T-cell (primary cell): ENCODE measurements around the gene RHOG. TPM values are rescaled to one million over a fixed set of nuclear protein-coding genes. Genes with fewer than 3 reads are reported as not detected.

Experiments used
- ATAC-seq, 4 experiments: fragments of 200-7000 bp in 3 of 4; fragments of 150-1000 bp in 1 of 4; cut with Tn5 transposase; replicated peaks in 1 of 4; 1 replicate in 3 of 4; 2 replicates in 1 of 4; pipeline ENCODE4 v1.10.0; 2021; ENCODE audit warnings: moderate library complexity in 3 of 4, mild to moderate bottlenecking in 2 of 4, moderate number of reproducible peaks in 1 of 4
- CTCF ChIA-PET, 2 donors: fragments of 300-600 bp; sonication (Branson Sonifier 250); formaldehyde crosslinking; loops; one replicate each; lab custom pipeline; 2022; ENCODE audit warnings: antibody characterized with exemption in 2 of 2; lab: Charles Lee
- POLR2A ChIA-PET, 2 donors: fragments of 300-600 bp; sonication (Branson Sonifier 250); formaldehyde crosslinking; loops; one replicate each; lab custom pipeline; 2022; ENCODE audit warnings: antibody characterized with exemption in 2 of 2; lab: Charles Lee
- DNase-seq, 35 experiments: peaks; one replicate each; pipeline versions ENCODE4 v3.0.0 to v3.0.0-alpha.2; 2013 to 2023
- H3K27ac ChIP-seq: one replicate; pipeline ENCODE4 v1.5.1; 2013; ENCODE audit warnings: low read length
- H3K27me3 ChIP-seq, 2 experiments: replicated peaks in 1 of 2; 1 replicate in 1 of 2; 2 replicates in 1 of 2; pipeline versions ENCODE4 v1.6.1 to v1.7.0; 2013; ENCODE audit warnings: low read length in 1 of 2, mixed read lengths in 1 of 2; ENCODE audit not compliant: control insufficient read depth in 2 of 2, insufficient read depth in 2 of 2; ENCODE audit errors: extremely low read depth in 1 of 2
- H3K36me3 ChIP-seq, 2 donors: 1 replicate in 1 of 2; 2 replicates in 1 of 2; pipeline versions ENCODE4 v1.6.1 to v1.7.0; 2013; ENCODE audit warnings: low read length in 1 of 2; ENCODE audit not compliant: control insufficient read depth in 2 of 2, insufficient read depth in 1 of 2; ENCODE audit errors: extremely low read depth in 1 of 2
- H3K4me1 ChIP-seq, 2 experiments: 1 replicate in 1 of 2; 2 replicates in 1 of 2; pipeline versions ENCODE4 v1.6.1 to v1.7.0; 2013; ENCODE audit warnings: low read length in 2 of 2, mixed read lengths in 1 of 2; ENCODE audit not compliant: insufficient read depth in 2 of 2, control insufficient read depth in 1 of 2; ENCODE audit errors: extremely low read depth in 1 of 2
- H3K4me3 ChIP-seq, 2 donors: 1 replicate in 1 of 2; 2 replicates in 1 of 2; pipeline versions ENCODE4 v1.5.1 to v1.7.0; 2013; ENCODE audit warnings: mild to moderate bottlenecking in 2 of 2, low read length in 1 of 2, moderate library complexity in 1 of 2; ENCODE audit not compliant: control insufficient read depth in 1 of 2; ENCODE audit errors: extremely low read depth in 1 of 2
- H3K9me3 ChIP-seq: 2 replicates; pipeline ENCODE4 v1.7.0; 2013
- H3K27ac Mint-ChIP-seq, 2 donors: one replicate each; pipeline ENCODE4 v1.8.0; 2020 to 2021; ENCODE audit warnings: mild to moderate bottlenecking in 2 of 2, mixed read lengths in 2 of 2
- H3K27me3 Mint-ChIP-seq, 2 donors: one replicate each; pipeline ENCODE4 v1.8.0; 2021 to 2022; ENCODE audit warnings: mixed read lengths in 2 of 2
- H3K36me3 Mint-ChIP-seq: one replicate; pipeline ENCODE4 v1.8.0; 2021; ENCODE audit warnings: mixed read lengths
- H3K4me1 Mint-ChIP-seq, 3 donors: one replicate each; pipeline ENCODE4 v1.8.0; 2020 to 2022; ENCODE audit warnings: mixed read lengths in 3 of 3, mild to moderate bottlenecking in 1 of 3
- H3K4me3 Mint-ChIP-seq, 3 donors: one replicate each; pipeline ENCODE4 v1.8.0; 2020 to 2022; ENCODE audit warnings: mild to moderate bottlenecking in 3 of 3, mixed read lengths in 3 of 3, moderate library complexity in 3 of 3
- H3K9me3 Mint-ChIP-seq, 3 donors: one replicate each; pipeline ENCODE4 v1.8.0; 2020 to 2022; ENCODE audit warnings: mixed read lengths in 3 of 3
- WGBS: methylation state at CpG from one replicate; pipeline ENCODE4 v1.1.5; 2013; ENCODE audit warnings: missing lambda C conversion rate; ENCODE audit not compliant: insufficient coverage; 5-methylcytosine and 5-hydroxymethylcytosine counted together
- total RNA-seq, 35 experiments: library from RNA in 6 of 35; stranded (reverse) in 6 of 35; fragments of 120-200 nt in 1 of 35; gene quantifications; one replicate each; pipeline versions ENCODE4 v1.2.1 to v1.2.4 and lab custom pipeline; 2013 to 2026

The RHOG gene
- total RNA-seq, 5 donors from 2014 or later (not counting 1 experiment from before 2014, with no cell fraction given): 88.1 to 108 (median 106) TPM

DNA sequence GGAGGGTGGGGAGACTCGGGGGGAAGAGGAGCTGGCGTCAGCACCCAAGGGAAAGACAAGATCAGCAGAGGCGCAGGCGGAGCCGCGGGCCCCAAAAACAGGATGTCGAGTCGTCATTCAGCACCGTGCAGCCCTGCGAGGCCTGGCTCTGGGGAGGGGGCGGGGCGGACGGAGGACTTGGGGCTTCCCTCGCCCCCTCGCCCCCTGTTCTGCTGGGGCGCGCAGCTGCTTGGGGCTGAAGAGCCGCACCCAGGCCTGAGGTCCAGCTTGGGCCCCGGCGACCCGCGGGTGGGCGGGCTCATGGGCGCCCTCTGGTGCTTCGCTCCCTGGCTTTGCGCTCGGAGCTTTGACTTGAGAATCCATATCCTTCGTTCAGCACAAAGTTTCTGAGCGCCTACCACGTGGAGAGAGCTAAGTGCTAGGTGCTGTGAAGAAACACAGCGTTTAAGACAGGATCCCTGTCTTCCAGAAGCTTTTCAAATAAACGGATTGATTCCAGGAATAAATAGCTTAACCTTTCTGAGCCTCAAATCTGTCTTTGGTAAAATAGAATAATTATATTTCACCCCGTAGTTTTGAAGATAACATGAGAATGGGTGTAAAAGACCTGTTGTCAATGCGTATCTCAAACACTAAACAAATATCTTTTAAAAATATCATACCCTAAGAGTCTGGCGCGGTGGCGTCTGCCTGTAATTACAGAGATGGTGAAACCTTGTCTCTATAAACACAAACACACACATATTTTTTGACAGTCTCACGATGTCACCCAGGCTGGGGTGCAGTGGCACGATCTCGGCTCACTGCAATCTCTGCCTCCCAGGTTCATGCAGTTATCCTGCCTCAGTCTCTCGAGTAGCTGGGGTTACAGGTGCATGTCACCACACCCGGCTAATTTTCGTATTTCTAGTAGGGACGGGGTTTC lies 929 bp upstream of the RHOG start:
- Histone ChIP-seq H3K27ac (peak overlapping the region; percentile 98), H3K4me1 (peaks cover 44 to 48% of the 10 kb centered on the region in 2 experiments), H3K36me3 (peaks cover 0 to 5% of the 10 kb centered on the region in 2 donors), H3K4me3 (peak overlapping the region in 1 of 2 donors; percentile 88), H3K9me3 (no peaks in the 10 kb centered on the region), H3K27me3 (no peaks in the 10 kb centered on the region)
- DNase-seq (peak in 34 of 35 experiments; percentile 88 to 98 (median 96)), ATAC-seq (peak; percentile 77 to 82 (median 78))
- ChIA-PET CTCF (interaction anchor here (0.6 to 9.9 kb wide), 40 partner anchors 8 to 255 kb away, joined by 3 to 248 read pairs (median 4); partner anchors contain the start of genes NUP98 (in 1 of the 2), PGAP2 (in 1 of the 2) and STIM1 (in 1 of the 2)), POLR2A (interaction anchor here (0.6 to 4.6 kb wide), 20 partner anchors 9 to 231 kb away, joined by 3 to 58 read pairs (median 4); partner anchors contain the start of genes STIM1 (in 2 of the 2) and PGAP2 (in 1 of the 2))
- no peaks in the 10 kb centered on the region for H3K9me3 Mint-ChIP-seq
- H3K27ac Mint-ChIP-seq: peak overlapping the region; percentile 96
- H3K4me1 Mint-ChIP-seq: peaks cover 56 to 60% (median 56%) of the 10 kb centered on the region in 3 donors
- H3K36me3 Mint-ChIP-seq: peaks cover 13% of the 10 kb centered on the region
- peak overlapping the region; percentile 85 to 89 (median 86) for H3K4me3 Mint-ChIP-seq
- 13% methylated on average over 32 of the region's 44 CpGs for WGBS
- H3K27me3 Mint-ChIP-seq: no peaks in the 10 kb centered on the region

DNA sequence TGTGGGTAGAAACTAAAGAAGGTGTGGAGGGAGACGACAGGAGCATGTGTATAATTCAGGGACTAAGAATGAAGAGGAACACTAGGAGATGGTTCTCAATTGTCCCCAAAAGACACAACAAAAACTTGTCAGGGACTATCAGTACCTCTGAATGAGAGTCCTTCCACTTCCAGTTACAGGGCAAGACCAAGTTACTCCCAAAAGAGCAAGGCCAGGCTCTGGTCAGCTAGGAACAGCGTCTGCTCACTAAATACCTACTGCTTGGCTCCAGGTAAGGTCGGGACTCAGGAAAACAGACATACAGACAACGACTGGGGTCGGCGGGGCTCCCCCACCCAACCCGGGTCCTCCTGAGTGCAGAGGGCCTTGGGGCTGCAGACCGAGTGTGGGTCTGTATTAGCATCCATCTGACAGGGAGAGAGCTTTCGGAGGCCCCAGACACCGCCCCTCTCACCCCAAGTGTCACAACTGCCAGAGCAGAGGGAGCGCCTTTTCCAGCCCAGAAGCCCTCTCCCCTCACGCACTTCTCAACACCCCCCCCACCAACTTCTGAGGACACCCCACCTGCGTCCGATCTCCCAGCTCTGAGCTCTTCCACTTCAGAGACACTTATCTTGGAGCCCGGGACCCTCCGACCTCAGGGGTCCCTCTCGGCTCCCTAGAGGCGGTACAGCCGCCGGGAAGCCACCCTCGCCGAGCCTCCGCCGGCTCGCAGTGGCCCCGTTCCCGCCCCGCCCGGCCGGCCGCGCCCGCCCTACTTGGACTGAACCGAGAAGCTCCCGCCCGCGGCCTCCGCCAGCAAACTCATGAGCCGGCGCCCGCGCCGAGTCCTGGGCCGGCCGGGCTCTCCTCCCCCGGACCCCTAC lies 522 bp downstream of the RHOG start:
- Histone ChIP-seq H3K4me1 (peaks cover 49 to 59% of the 10 kb centered on the region in 2 experiments), H3K27me3 (no peaks in the 10 kb centered on the region), H3K27ac (peak overlapping the region; percentile 98), H3K4me3 (peak overlapping the region; percentile 88 to 89), H3K36me3 (peaks cover 0 to 9% of the 10 kb centered on the region in 2 donors), H3K9me3 (no peaks in the 10 kb centered on the region)
- WGBS: under 1% methylated on average over 42 of the region's 46 CpGs
- peak in 2 of 4 experiments; percentile 0 to 1 for ATAC-seq
- H3K4me1 Mint-ChIP-seq: peaks cover 65 to 70% (median 67%) of the 10 kb centered on the region in 3 donors
- H3K27ac Mint-ChIP-seq: peak overlapping the region; percentile 92 to 95
- H3K9me3 Mint-ChIP-seq: no peaks in the 10 kb centered on the region
- peaks cover 18% of the 10 kb centered on the region for H3K36me3 Mint-ChIP-seq
- CTCF ChIA-PET: interaction anchor here (0.8 to 9.9 kb wide), 11 partner anchors 12 to 255 kb away, joined by 3 to 248 read pairs (median 13); partner anchors contain the start of genes PGAP2 (in 1 of the 2) and STIM1 (in 1 of the 2)
- POLR2A ChIA-PET: interaction anchor here (0.6 to 4.6 kb wide), 7 partner anchors 14 to 233 kb away, joined by 3 to 58 read pairs (median 5); partner anchors contain the start of gene STIM1 (in 1 of the 2)
- peak overlapping the region; percentile 85 to 89 (median 89) for H3K4me3 Mint-ChIP-seq
- DNase-seq: peak in 28 of 35 experiments; percentile 24 to 57 (median 38)
- H3K27me3 Mint-ChIP-seq: no peaks in the 10 kb centered on the region

- Mint-ChIP-seq H3K4me3 (peak overlapping the region; percentile 85 to 89 (median 89)), H3K27ac (peak overlapping the region; percentile 92 to 95), H3K9me3 (no peaks in the 10 kb centered on the region), H3K4me1 (peaks cover 72 to 76% (median 74%) of the 10 kb centered on the region in 3 donors), H3K27me3 (no peaks in the 10 kb centered on the region), H3K36me3 (peaks cover 28% of the 10 kb centered on the region)
- ChIA-PET POLR2A (interaction anchor here (0.5 to 4.6 kb wide), 5 partner anchors 13 to 41 kb away, joined by 3 to 58 read pairs (median 4); partner anchors contain the start of gene STIM1 (in 1 of the 2)), CTCF (interaction anchor here (0.9 to 9.9 kb wide), 5 partner anchors 10 to 234 kb away, joined by 3 to 248 read pairs (median 7); partner anchors contain the start of gene STIM1 (in 1 of the 2))
- no peak for ATAC-seq
- H3K9me3 ChIP-seq: no peaks in the 10 kb centered on the region
- H3K4me3 ChIP-seq: peak overlapping the region; percentile 81 to 88
- DNase-seq: no peak
- peaks cover 50 to 76% of the 10 kb centered on the region in 2 experiments for H3K4me1 ChIP-seq
- peaks cover 0 to 19% of the 10 kb centered on the region in 2 donors for H3K36me3 ChIP-seq
- H3K27ac ChIP-seq: peak overlapping the region; percentile 98
- no CpG with 5 or more reads among the region's 2 CpGs for WGBS
- H3K27me3 ChIP-seq: no peaks in the 10 kb centered on the region
Measured at GRCh38 chr11:3838504-3838903, 2.3 kb downstream of the RHOG start.

- H3K36me3 Mint-ChIP-seq: peaks cover 32% of the 10 kb centered on the region
- Histone ChIP-seq H3K4me3 (peak overlapping the region; percentile 81 to 88), H3K27ac (peak overlapping the region; percentile 98), H3K27me3 (no peaks in the 10 kb centered on the region), H3K36me3 (peaks cover 0 to 22% of the 10 kb centered on the region in 2 donors), H3K9me3 (no peaks in the 10 kb centered on the region), H3K4me1 (peaks cover 55 to 83% of the 10 kb centered on the region in 2 experiments)
- peak overlapping the region; percentile 85 to 89 (median 89) for H3K4me3 Mint-ChIP-seq
- ATAC-seq (no peak), DNase-seq (peak in 1 of 35 experiments; percentile 40)
- peaks cover 78 to 79% (median 79%) of the 10 kb centered on the region in 3 donors for H3K4me1 Mint-ChIP-seq
- H3K27ac Mint-ChIP-seq: peak overlapping the region; percentile 92 to 95
- CTCF ChIA-PET: interaction anchor here (0.5 to 9.9 kb wide), 6 partner anchors 10 to 235 kb away, joined by 3 to 248 read pairs (median 7); partner anchors contain the start of gene STIM1 (in 1 of the 2)
- POLR2A ChIA-PET: interaction anchor here in 1 of 2 donors (0.6 to 1.0 kb wide), 4 partner anchors 10 to 243 kb away, joined by 3 to 4 read pairs (median 4); no protein-coding TSS in a partner anchor
- H3K27me3 Mint-ChIP-seq: no peaks in the 10 kb centered on the region
- no peaks in the 10 kb centered on the region for H3K9me3 Mint-ChIP-seq
- WGBS: no CpG with 5 or more reads among the region's 1 CpG
Measured at GRCh38 chr11:3837793-3838192, 3.0 kb downstream of the RHOG start.

DNA sequence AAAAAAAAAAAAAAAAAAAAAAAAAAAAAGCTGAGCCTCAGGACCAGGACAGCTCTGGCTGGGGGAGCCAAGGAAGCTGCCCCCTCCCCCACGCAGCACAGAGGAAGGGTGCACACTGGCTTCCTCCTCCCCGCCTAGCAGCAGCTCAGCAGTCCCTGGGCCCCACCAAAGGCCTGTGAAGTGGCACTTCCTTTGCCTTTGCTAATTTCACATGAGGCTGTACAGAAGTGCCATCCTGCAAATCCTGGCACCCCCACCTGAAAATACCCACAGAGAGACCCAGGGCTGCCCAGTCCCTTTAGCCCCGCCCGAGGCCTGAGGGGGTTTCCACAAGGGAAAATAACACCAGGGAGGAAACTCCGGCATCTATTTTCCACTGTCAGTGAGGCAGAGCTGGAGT lies 3.9 kb downstream of the RHOG start:
- Histone ChIP-seq H3K9me3 (no peaks in the 10 kb centered on the region), H3K27ac (peak overlapping the region; percentile 98), H3K36me3 (peaks cover 0 to 26% of the 10 kb centered on the region in 2 donors), H3K27me3 (no peaks in the 10 kb centered on the region), H3K4me1 (peaks cover 62 to 84% of the 10 kb centered on the region in 2 experiments), H3K4me3 (peak overlapping the region; percentile 61 to 88)
- Mint-ChIP-seq H3K27ac (peak overlapping the region; percentile 92 to 95), H3K9me3 (no peaks in the 10 kb centered on the region), H3K4me1 (peaks cover 82 to 87% (median 83%) of the 10 kb centered on the region in 3 donors), H3K4me3 (peak overlapping the region; percentile 85 to 89 (median 89)), H3K36me3 (peaks cover 32% of the 10 kb centered on the region), H3K27me3 (no peaks in the 10 kb centered on the region)
- ATAC-seq (peak; percentile 6 to 15 (median 10)), DNase-seq (peak in 34 of 35 experiments; percentile 37 to 71 (median 55))
- WGBS: 6% methylated on average over 2 of the region's 5 CpGs
- CTCF ChIA-PET: interaction anchor here (0.5 to 9.9 kb wide), 14 partner anchors 12 to 280 kb away, joined by 3 to 248 read pairs (median 4); partner anchors contain the start of gene STIM1 (in 1 of the 2)
- POLR2A ChIA-PET: interaction anchor here (0.5 to 1.0 kb wide), 7 partner anchors 11 to 106 kb away, joined by 3 to 8 read pairs (median 3); partner anchors contain the start of gene PGAP2 (in 1 of the 2)
